ENCODE measurements around the gene CCDC60.

Gene CCDC60

GRCh38 chr12:119406308-119406707 is 71.8 kb downstream of the CCDC60 start:
- Histone ChIP-seq H3K4me1 (ENCODE audit: low read depth, poor library complexity, severe bottlenecking) (no peaks in the 10 kb centered on the region), H3K27ac (no peak overlapping the region), H3K4me2 (no peak overlapping the region), H4K20me1 (ENCODE audit: insufficient read depth) (no peaks in the 10 kb centered on the region), H3K9ac (no peak overlapping the region), H3K36me3 (ENCODE audit: insufficient read depth) (no peaks in the 10 kb centered on the region), H2AFZ (ENCODE audit: low read depth) (no peak overlapping the region), H3K27me3 (ENCODE audit: insufficient read depth, low read depth) (no peaks in the 10 kb centered on the region), H3K4me3 (IDR thresholded peaks at IDR 0.05; ENCODE audit: insufficient read depth, low read depth, low read length) (no peak overlapping the region), H3K79me2 (ENCODE audit: insufficient read depth, low read depth) (no peaks in the 10 kb centered on the region)
- TF ChIP-seq, protein P1, sequence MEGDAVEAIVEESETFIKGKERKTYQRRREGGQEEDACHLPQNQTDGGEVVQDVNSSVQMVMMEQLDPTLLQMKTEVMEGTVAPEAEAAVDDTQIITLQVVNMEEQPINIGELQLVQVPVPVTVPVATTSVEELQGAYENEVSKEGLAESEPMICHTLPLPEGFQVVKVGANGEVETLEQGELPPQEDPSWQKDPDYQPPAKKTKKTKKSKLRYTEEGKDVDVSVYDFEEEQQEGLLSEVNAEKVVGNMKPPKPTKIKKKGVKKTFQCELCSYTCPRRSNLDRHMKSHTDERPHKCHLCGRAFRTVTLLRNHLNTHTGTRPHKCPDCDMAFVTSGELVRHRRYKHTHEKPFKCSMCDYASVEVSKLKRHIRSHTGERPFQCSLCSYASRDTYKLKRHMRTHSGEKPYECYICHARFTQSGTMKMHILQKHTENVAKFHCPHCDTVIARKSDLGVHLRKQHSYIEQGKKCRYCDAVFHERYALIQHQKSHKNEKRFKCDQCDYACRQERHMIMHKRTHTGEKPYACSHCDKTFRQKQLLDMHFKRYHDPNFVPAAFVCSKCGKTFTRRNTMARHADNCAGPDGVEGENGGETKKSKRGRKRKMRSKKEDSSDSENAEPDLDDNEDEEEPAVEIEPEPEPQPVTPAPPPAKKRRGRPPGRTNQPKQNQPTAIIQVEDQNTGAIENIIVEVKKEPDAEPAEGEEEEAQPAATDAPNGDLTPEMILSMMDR (conservative IDR thresholded peaks at IDR 0.05; ENCODE audit: low read depth, low read length) = no peak

DNA sequence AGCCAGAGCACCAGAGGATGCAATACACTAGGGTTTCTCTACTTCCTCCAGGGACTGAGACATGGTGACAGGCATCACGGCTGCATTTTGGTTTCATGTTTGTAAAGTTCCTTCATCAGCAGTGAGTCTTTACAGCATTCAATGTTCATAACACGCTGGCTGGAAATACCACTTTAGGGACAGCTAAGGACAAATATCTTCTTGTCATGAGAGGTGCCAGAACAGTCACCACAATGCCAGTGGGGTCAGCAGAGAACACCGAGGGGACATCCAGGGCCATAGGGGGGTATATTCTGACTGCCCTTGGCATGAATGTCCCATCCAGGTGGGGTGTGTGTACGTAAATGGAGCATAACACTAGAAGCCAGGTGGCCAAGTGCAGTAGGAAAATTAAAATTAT is 72.3 kb downstream of the CCDC60 start:
- Histone ChIP-seq H3K9ac (no peak overlapping the region), H3K36me3 (ENCODE audit: insufficient read depth) (no peaks in the 10 kb centered on the region), H3K4me1 (ENCODE audit: low read depth, poor library complexity, severe bottlenecking) (no peaks in the 10 kb centered on the region), H3K79me2 (ENCODE audit: insufficient read depth, low read depth) (no peaks in the 10 kb centered on the region), H3K27me3 (ENCODE audit: insufficient read depth, low read depth) (no peaks in the 10 kb centered on the region), H3K27ac (no peak overlapping the region), H3K4me3 (IDR thresholded peaks at IDR 0.05; ENCODE audit: insufficient read depth, low read depth, low read length) (no peak overlapping the region), H2AFZ (ENCODE audit: low read depth) (no peak overlapping the region), H3K4me2 (no peak overlapping the region), H4K20me1 (ENCODE audit: insufficient read depth) (no peaks in the 10 kb centered on the region)
- TF ChIP-seq, protein P1 (conservative IDR thresholded peaks at IDR 0.05; ENCODE audit: low read depth, low read length) = no peak

GRCh38 chr12:119409043-119409442 is 74.5 kb downstream of the CCDC60 start:
- Histone ChIP-seq H2AFZ (ENCODE audit: low read depth) (no peak overlapping the region), H3K4me2 (no peak overlapping the region), H3K9ac (no peak overlapping the region), H4K20me1 (ENCODE audit: insufficient read depth) (no peaks in the 10 kb centered on the region), H3K4me1 (ENCODE audit: low read depth, poor library complexity, severe bottlenecking) (no peaks in the 10 kb centered on the region), H3K79me2 (ENCODE audit: insufficient read depth, low read depth) (no peaks in the 10 kb centered on the region), H3K27me3 (ENCODE audit: insufficient read depth, low read depth) (no peaks in the 10 kb centered on the region), H3K4me3 (IDR thresholded peaks at IDR 0.05; ENCODE audit: insufficient read depth, low read depth, low read length) (no peak overlapping the region), H3K27ac (no peak overlapping the region), H3K36me3 (ENCODE audit: insufficient read depth) (no peaks in the 10 kb centered on the region)
- TF ChIP-seq, protein P1 (conservative IDR thresholded peaks at IDR 0.05; ENCODE audit: low read depth, low read length) = no peak

DNA sequence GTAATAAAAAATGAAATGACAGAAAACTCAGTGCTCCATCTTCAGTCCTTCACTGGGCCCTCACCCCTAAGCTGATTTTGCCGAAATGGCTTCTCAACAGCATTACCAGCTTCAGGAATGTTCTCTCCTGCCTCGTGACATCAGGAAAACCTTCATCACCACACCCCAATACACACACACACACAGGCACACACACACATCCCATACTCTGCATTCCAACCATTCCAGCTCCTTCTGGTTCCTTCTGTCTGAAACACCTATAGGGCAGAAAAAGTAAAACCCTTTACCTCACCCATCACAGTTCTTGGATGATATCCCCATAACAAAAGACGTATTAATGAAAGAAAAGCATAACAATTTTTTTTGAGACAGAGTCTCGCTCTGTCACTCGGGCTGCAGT is 75.9 kb downstream of the CCDC60 start:
- no peaks in the 10 kb centered on the region for H3K4me1 ChIP-seq (ENCODE audit: low read depth, poor library complexity, severe bottlenecking)
- no peak overlapping the region for H3K9ac ChIP-seq
- H3K4me2 ChIP-seq = no peak overlapping the region
- H3K27ac ChIP-seq = no peak overlapping the region
- no peaks in the 10 kb centered on the region for H4K20me1 ChIP-seq (ENCODE audit: insufficient read depth)
- TF ChIP-seq, protein P1 (conservative IDR thresholded peaks at IDR 0.05; ENCODE audit: low read depth, low read length) = no peak
- no peak overlapping the region for H3K4me3 ChIP-seq (IDR thresholded peaks at IDR 0.05; ENCODE audit: insufficient read depth, low read depth, low read length)
- no peaks in the 10 kb centered on the region for H3K27me3 ChIP-seq (ENCODE audit: insufficient read depth, low read depth)
- H3K79me2 ChIP-seq (ENCODE audit: insufficient read depth, low read depth) = no peaks in the 10 kb centered on the region
- no peak overlapping the region for H2AFZ ChIP-seq (ENCODE audit: low read depth)
- no peaks in the 10 kb centered on the region for H3K36me3 ChIP-seq (ENCODE audit: insufficient read depth)
